ENCODE measurements around the gene HBD. TPM values are rescaled to one million over a fixed set of nuclear protein-coding genes. Genes with fewer than 3 reads are reported as not detected.

The HBD gene
- total and polyA plus RNA-seq, 9 of the 15 experiments (the other 6 are each of a cell fraction or from before 2014, with no cell fraction given) = 11.8 to 169 (median 36.0) TPM

- TF ChIP-seq HNRNPUL1 (IDR thresholded peaks at IDR 0.05; ENCODE audit: low read length) = no peak
- TF ChIP-seq TAL1 (IDR thresholded peaks at IDR 0.05) = 0 out of 2 replicates have a peak, but pooled peaks have one; percentile 14
- no peak for TF ChIP-seq FOSL1 (tag; conservative IDR thresholded peaks at IDR 0.05)
- TF ChIP-seq ATF7 (IDR thresholded peaks at IDR 0.05) = no peak
Measured at GRCh38 chr11:5198285-5198684, 36.0 kb downstream of the HBD start (continued).

GRCh38 chr11:5197536-5197935 is 36.7 kb downstream of the HBD start:
- no peaks in the 10 kb centered on the region for H3K9me1 ChIP-seq (ENCODE audit: control insufficient read depth, insufficient read depth, low read length)

More at GRCh38 chr11:5197536-5197935, 36.7 kb downstream of the HBD start:
- Histone ChIP-seq H3K27ac (ENCODE audit: extremely low read depth, low read depth, low read length) (no peak overlapping the region), H3K9ac (ENCODE audit: insufficient read depth in 1 of 2, low read depth in 2 of 2, low read length in 2 of 2) (no peak overlapping the region), H3K27me3 (ENCODE audit: control insufficient read depth in 2 of 2, insufficient read depth in 2 of 2, low read length in 2 of 2) (no peaks in the 10 kb centered on the region), H3K4me1 (replicated peaks in 1 of 2; ENCODE audit: control insufficient read depth in 2 of 2, insufficient read depth in 2 of 2, low read length in 2 of 2) (peaks cover 6 to 18% of the 10 kb centered on the region in 2 experiments; a peak in 4 of 5 replicates), H4K20me1 (replicated peaks; ENCODE audit: control insufficient read depth, insufficient read depth, low read length) (no peaks in the 10 kb centered on the region), H3K9me3 (replicated peaks; ENCODE audit: control insufficient read depth, insufficient read depth, low read depth, low read length) (no peaks in the 10 kb centered on the region), H3K79me2 (ENCODE audit: control insufficient read depth, insufficient read depth, low read length) (no peaks in the 10 kb centered on the region), H3K4me3 (no peak overlapping the region), H2AFZ (ENCODE audit: low read depth, low read length) (peak overlapping the region; percentile 51; the same call in 1 of the 2 replicates), H3K4me2 (ENCODE audit: insufficient read depth, low read length) (no peak overlapping the region), H3K36me3 (ENCODE audit: control insufficient read depth, insufficient read depth, low read length) (no peaks in the 10 kb centered on the region)
- DNase-seq (ENCODE audit: extremely low read depth in 1 of 4, low spot score in 3 of 4) = no peak
- WGBS (ENCODE audit: insufficient coverage, low coverage, missing lambda C conversion rate) = 42% methylated on average over 3 of the region's 3 CpGs
- no peak for FAIRE-seq
- ChIA-PET CTCF (ENCODE audit: low intra/inter-chr PET ratio) (interaction anchor here (1.0 kb wide), 1 partner anchor 73 kb away, joined by 3 read pairs; no protein-coding TSS in a partner anchor), POLR2A (interaction anchor here (0.7 to 1.2 kb wide), 2 partner anchors 90 to 101 kb away, joined by 3 read pairs; no protein-coding TSS in a partner anchor)
- in situ Hi-C loops (cut with MboI) (no loop called here), intact Hi-C loops (cut with micrococcal nuclease) (loop anchor here (2.0 kb wide), 1 partner anchor 73 kb away; no protein-coding TSS in a partner anchor)
- TF ChIP-seq POU5F1 (IDR thresholded peaks at IDR 0.05; ENCODE audit: borderline replicate concordance, low read depth, low read length, partially characterized antibody) (no peak), HDAC1 (IDR thresholded peaks at IDR 0.05) (no peak), ZNF311 (CRISPR knock-in tag; IDR thresholded peaks at IDR 0.05) (no peak), ZMIZ1 (IDR thresholded peaks at IDR 0.05; ENCODE audit: low read depth in 2 of 2, low read length in 2 of 2) (no peak), JUNB (CRISPR knock-in tag; conservative IDR thresholded peaks at IDR 0.05) (no peak), STAT6 (CRISPR knock-in tag; IDR thresholded peaks at IDR 0.05) (no peak), THRAP3 (IDR thresholded peaks at IDR 0.05; ENCODE audit: borderline replicate concordance) (no peak), ESRRA (IDR thresholded peaks at IDR 0.05; ENCODE audit: borderline replicate concordance, low read depth) (peak; percentile 32; the same call in 1 of the 2 replicates), ELF2 (CRISPR knock-in tag; IDR thresholded peaks at IDR 0.05) (no peak), MYNN (IDR thresholded peaks at IDR 0.05) (no peak), MYNN (CRISPR knock-in tag; IDR thresholded peaks at IDR 0.05) (no peak), NFIC (IDR thresholded peaks at IDR 0.05) (peak; percentile 43; the same call in 1 of the 2 replicates), HEY1 (CRISPR knock-in tag; IDR thresholded peaks at IDR 0.05; ENCODE audit: borderline replicate concordance) (no peak)
- ATAC-seq = peak; percentile 21
- no TSS peak for BruUV-seq (replicated peaks)

All from K562 (cell line).